HG03064 (cell line): ENCODE results near the gene PDE1A.
"Not testable (repeated sequence)": the region's sequence is repeated elsewhere in the genome, so short reads cannot be mapped to it uniquely, and the experiment has no call there.

Experiments
- ATAC-seq: cut with Tn5 transposase; IDR thresholded peaks from one replicate; pipeline ENCODE4 v1.9.1; 2021; ENCODE audit warnings: low read depth; ENCODE audit not compliant: unreplicated experiment

Gene PDE1A

DNA sequence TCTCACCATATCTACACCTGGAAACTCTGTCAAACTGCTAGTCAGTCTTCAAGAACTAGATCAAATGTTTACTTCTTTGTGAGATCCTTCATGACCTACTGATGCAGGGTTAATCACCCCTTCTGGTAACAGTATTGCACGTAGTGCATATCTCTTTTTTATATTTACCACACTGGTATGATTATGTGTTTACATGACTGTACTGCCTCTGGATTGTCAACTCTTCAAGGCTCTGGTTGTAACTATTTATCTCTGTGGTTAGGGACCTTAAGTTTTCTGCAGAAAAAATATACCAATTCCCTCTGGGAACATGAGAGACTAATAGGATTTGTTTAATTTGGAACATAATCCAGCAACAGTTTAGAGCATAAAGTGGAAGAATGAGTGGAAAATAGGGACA is 135.5 kb downstream of the PDE1A start:
- ATAC-seq = no peak

DNA sequence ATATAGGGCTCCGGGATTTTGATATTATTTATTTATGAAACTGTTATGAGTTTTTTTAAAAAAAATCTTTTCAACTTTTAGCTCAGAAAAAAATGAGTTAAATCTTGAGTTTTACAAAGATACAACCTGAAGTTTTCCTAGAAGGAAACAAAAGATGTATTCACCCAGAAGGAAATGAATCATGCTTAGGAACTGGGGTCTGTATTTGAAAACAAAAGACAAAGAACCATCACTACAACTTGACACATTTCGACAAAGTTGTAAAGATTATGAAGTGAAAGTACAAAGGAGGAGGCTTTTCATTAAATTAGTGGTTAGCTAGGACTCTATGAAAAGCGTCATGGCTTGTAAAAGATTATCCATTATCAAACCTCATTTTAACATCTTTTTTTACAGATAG is 143.3 kb downstream of the PDE1A start:
- no peak for ATAC-seq

DNA sequence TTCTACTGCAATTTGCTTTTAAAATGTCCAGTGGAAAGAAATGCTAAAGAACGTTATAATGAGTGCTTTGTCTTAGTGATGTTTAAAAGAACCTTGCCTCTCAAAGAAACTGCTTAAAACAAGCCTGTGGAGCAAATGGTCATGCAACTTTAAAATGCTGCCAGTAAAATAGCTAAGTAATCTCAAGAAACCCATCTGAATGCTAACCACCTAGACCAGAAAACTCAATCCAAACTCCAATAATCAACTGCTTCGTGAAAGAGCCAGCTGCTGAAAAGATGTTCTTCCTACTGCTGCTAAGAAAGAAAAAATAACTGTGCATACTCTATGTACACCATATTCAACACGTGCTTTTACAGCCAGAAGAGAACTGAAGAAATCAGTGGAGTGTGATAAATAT is 145.6 kb downstream of the PDE1A start:
- ATAC-seq = no peak

DNA sequence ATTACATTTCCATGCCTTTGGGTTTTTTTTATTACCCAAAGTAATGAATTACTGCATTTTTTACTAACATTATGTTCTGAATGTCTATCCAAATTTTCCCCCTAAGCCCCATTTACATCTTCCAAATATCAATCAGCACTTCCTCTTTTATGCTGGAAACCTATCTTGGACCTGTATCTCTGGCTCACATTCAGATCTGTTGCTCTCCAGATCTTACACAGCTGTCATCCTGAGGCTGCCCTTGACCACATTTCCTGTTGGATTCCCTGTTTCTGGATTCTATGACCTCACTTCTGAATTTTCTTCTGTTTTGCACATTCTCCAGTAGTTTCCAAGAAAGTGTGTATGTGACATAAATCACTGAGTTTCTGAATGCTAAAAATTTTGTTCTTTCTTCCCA is 146.7 kb downstream of the PDE1A start:
- ATAC-seq = no peak

DNA sequence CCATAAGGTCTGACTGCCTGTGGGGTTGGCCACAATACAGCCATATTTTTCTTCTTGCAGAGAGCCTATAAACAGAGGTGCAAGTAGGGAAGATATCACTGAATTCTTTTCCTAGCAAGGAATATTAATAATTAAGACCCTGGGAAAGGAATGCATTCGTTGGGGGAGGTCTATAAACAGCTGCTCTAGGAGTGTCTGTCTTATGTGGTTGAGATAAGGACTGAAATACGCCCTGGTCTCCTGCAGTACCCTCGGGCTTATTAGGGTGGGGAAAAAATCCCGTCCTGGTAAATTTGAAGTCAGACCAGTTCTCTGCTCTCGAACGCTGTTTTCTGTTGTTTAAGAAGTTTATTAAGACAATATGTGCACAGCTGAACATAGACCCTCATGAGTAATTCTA is 150.2 kb downstream of the PDE1A start:
- not testable (repeated sequence) for ATAC-seq

DNA sequence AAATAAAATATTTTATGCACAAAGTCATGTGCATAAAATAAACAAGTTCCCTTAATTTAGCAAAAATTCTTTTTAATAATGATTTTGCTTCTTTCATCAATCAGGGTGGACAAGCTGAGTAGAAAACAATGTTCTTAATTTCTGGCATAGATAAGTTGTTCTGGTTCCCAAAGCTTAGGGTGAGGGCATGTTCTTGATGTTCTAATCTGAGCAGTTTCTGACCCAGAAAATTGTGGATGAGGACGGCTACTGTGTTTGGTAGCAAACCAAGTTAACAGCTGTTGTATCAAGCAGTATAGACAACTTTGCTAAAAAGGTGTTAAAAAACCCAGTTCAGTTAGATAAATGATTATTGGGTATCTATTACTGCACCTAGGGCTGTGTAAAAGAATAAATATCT is 158.9 kb downstream of the PDE1A start:
- ATAC-seq = no peak

DNA sequence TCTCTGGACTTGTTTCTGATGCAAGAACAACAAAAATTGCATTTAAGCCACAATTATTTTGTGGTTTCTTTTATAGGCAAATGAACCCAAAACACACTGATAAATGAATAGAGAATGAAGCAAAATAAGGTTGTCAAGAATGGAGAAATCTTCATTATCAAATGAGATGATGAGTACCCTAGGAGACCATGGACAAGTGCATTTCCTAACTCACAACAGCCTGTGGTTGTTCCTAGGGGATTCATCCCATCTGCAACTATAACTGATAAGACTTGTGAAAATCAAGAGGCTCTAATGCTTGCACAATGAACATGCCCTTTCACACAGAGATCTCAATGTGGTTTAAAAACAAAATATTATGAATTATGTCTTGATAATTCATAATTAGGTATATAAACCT is 159.9 kb downstream of the PDE1A start:
- ATAC-seq = no peak

DNA sequence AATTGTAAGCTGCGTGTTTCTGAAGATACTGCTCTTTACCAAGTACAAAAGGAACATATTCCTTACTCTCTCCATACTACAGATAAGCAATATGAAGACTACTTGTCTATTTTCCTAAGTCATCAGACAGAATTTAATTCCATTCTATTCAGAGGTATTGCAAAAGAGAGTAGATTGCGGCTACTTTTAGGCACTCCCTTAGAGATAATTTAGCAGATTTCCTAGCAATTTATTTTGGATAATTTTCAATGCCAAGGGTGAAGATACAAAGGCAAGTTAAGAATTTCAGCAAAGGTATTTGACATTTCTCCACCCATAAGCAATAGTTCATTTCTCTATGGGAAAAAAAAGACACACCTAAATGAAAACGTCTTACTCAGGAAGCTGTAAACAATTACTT is 161.1 kb downstream of the PDE1A start:
- no peak for ATAC-seq

DNA sequence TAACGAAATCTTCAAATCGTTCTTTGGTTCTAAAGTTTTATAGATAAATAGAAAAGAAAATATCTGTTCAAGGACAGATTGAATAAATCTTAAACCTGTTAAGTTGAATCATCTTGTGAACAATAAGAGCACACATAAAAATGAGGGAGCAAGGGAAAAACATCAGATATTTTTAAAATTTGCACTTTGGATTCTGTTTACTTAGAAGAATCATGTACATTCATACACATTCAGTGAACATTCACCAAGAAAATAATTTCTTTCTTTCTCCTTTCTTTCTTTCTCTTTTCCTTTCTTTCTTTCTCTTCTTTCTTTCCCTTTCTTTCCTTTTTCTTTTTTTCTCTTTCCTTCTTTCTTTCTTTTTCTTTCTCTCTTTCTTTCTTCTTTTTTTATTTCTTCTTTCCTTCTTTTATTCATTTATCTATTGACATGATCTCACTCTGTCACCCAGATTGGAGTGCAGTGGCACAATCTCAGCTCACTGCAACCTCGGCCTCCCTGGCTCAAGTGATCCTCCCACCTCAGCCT is 164.9 kb downstream of the PDE1A start:
- ATAC-seq = no peak

DNA sequence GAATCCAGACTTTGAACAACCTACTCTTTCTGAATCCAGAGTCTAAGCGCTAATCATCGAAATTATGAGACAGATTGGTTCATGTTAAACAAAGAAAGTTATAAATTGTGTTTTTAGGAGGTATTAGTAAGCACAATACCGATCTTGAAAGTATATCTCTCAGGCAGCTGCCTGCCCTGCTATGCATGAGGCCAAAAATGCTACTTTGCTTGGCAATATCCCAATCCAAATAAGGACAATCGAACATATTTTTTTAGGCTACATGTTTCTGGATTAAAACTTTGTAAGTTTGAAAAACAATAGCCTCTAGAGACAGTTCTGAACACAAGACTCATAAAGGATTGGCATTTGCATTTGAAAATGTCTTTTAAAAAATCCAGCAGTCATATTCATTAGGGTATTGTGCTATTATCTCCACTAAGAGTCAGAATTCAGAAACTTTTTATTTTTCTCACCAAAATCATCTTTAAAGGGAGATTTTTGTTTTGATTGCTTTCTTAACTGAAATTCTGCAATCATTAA is 167.1 kb downstream of the PDE1A start:
- ATAC-seq = no peak

DNA sequence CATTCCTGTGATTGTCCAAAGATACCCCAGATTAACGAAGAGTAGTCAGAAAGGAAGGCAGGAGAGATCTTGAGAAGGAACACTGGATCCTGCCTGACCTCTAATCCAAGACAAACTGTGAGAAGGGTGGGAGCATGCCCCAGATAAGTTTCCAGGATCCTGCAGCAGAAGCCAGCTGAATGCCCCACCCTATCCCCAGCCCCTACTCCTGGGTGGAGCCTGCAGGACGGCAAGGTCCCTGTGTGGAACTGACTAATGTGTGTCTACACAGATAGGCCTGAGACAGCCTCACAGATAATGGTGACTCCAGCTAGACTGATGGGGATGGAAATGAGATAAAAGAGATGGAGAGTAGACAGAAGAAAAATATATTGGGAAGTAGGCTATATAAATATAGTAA is 174.3 kb downstream of the PDE1A start:
- no peak for ATAC-seq

DNA sequence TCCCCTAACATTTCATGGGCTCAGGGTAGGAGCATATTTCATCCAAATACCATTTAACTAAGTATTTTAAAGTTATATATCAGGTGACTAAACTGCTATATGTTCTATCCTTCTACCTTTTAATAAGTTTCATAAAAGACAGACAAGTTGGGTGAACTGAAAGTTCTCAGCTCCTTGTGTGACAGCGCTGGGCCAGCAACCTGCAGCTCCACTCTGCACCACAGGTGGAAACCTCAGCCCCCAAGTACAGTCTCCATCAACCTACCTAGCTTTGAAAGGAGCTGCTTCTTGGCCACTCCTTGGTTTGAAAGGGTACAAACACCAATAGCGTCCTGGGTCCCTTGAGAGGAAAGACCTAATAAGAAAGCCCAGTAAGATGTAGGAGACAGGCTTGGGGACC is 177.9 kb downstream of the PDE1A start:
- no peak for ATAC-seq

DNA sequence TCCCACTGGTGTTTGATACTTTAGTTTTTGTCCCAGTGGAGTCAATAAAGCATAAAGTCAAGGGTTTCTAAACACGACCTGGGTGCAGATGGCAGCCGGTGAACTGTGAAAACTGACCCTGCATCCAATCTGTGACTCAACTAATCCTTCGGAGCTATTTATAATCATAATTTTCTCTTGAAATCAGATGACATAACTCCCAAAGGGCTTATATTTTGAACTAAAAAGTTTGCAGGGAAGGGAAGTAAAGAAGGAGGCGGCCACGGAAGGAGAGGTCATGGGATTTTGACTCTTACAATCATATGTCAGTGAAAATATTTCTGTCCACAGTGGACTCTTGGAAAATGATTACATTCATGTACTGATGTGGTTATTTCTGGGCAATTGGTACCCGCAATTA is 178.5 kb downstream of the PDE1A start:
- no peak for ATAC-seq

DNA sequence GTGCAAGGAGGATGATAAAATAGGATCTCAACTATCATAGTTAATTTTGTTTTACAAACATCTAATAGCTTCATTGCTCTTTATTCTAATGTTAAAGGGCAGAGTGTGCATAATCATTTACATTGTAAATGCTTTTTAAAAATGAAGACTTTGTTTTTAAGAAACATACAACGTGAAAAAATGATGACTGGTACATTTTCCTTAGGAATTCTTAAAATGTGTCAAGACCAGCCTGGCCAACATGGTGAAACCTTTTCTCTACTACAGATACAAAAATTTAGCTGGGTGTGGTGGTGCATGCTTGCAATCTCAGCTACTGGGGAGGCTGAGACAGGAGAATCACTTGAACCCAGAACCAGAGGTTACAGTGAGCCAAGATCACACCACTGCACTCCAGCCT is 179.0 kb downstream of the PDE1A start:
- no peak for ATAC-seq

DNA sequence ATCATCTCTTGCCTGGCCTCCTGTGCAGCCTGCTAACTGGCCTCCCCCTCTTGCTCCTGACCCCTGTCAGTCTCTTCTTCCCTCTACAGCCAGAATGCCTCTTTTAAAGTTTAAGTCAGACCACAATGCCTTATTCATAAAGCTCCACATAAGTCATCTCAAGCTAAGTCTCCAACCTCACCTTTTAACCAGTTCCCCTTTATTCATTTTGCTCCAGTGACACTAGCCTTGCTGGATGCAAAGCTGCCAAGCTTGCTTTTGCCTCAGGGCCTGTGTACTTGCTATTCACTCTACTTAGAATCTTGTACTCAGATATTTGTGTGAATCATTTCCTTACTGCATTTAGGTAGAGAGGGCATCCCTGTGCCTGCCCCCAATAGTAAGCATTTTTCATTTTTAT is 180.9 kb downstream of the PDE1A start:
- ATAC-seq = no peak

DNA sequence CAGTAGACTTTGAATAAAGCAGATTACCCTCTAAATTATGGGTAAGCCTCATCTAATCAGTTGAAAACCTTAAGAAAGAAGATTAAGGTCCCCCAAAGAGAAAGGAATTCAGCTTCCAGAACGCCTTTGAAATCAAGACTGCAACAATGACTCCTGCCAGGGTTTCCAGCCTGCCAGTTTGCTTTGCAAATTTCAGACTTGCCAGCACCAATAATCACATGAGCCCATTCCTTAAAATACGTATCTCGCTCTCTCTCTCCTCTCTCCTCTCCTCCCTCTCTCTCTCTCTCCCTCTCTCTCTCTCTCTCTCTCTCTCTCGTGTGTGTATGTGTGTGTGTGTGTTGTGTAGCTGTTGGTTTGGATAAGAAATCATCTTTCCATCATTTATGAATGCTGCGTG is 184.2 kb downstream of the PDE1A start:
- ATAC-seq = no peak

DNA sequence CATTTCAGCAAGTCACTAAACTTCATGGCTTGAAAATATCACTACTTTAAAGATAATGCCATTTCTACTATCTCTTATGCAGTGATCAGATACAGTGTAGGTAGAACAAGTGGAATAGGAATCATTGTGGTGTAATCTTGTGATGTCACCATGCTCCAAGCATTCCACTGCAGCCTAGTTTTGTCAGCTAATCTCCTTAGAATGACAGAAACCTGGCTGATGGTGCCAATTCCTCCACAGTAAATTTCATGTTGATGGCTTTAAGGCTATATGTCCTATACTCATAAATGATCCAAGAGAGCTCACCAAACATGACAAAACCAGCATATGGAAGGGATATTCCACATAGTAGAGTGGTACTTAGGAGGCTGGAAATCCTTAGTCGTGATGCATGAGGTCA is 184.9 kb downstream of the PDE1A start:
- no peak for ATAC-seq

DNA sequence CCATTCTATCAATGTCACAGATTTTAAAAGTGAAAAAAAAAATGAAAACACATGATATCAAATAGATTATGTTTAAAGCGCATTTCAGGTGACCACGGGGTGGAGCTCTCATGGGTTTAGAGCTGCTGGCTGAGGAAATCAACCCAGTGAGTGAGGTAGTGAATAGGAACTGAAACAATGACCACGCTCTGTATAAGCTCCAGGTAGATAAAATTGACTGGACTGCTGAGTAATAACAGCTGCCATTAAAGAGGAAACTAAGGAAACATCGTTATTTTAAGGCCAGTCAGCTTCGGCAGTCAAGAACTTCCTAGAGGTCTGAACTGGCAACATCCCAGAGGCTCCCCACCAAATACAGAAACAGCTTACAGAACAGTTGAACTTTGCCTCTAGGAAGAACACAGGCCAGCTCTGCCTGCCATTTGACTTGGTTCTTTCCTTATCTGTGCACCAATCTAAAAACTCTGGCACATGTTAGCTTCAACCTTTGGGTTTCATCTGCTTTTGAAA is 185.9 kb downstream of the PDE1A start:
- peak; percentile 100 for ATAC-seq

DNA sequence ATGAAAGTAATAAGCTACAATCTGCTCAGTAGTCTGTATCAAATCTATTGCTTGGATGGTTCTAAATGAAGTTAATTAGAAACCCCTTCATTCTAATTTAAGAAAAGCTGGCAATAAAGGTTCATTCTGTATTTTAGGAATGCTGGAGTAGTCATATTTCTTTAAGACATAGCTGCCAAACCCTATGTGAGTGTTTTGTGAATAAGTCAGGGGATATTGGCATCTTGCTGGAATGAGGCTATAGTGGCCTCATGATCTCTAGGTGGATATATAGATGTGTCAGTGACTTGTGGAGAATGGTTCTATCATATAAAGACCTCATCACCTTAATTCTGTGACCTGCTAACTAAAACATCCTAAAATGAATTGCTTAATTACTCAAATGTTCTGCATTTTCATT is 196.3 kb downstream of the PDE1A start:
- ATAC-seq = no peak

DNA sequence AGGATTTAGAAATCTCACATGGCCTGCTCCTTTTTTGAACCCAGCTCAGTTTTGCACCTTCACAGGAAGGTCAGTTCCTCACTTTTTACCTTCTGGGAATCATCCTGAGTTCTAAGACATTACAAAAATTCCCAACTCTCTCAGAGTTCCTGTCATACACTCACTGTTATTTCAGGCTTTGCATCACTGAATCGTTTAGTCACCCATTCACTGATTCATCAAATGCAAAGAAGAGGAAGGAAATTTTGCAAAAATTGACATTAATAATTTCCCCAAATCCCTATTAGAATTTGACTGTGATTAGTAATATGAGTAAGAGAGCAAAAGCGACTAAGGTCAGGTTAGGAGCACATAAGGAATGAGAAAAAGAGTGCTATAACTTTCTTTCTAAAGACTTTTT is 197.5 kb downstream of the PDE1A start:
- ATAC-seq = no peak

DNA sequence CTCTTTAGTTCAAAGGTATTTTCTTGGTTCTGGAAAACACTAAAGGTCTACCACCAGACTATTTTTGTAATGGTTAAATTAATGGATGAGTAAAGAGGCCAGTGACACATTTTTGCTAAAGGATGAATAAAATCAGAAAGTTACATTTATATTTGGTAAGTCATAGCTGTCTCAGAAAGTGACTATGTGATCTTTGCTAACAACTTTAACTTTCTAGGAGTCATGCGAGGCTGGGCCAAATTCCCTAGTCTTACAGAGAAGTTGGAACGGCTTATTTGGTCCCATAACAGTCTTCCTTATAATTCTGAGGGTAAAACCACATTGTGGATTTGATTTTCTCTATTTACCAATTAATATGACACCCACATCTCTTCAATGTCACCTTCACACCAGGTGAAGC is 198.1 kb downstream of the PDE1A start:
- no peak for ATAC-seq

DNA sequence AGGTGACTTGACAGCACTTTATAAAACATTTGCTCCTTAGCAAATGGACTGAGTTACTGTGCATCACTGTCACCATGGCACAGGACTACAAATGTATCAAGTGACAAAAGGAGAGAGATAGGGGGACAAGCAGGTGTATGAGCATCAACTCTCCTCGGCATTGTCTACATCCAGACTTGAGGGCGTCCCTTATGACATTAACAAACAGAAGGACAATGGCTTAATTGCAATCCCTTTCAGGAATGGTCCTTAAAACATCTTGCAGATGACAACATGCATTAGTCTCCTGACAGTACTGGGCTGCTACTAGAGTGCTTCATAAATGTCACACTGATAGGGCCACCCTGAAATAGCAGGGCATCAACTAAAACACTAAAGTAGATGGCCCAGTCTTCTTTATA is 198.8 kb downstream of the PDE1A start:
- ATAC-seq = no peak

DNA sequence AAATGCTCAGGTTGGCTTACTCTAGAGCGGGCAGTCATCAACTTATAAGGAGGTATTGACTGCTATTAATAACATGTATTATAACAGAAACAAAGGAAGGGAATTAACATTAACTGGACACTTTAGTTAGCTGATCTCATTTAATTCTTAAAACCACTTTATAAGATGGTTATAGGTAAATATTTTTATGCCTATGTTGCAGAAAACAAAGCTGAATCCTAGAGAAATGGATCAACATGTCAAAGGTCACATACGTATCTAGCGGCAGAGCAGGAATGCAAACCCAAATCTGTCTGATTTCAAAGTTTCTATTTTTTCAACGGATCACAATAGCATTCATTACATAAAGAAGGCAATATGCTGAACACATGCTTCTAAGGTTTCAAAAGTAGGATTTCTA is 200.0 kb downstream of the PDE1A start:
- no peak for ATAC-seq
